ENCODE data around the gene USP36.

The USP36 gene

GRCh38 chr17:78825696-78826095 lies 14.9 kb downstream of the USP36 start:
- no peak overlapping the region for H3K27ac ChIP-seq
- no peak for TF ChIP-seq CTCF (IDR thresholded peaks at IDR 0.05)
- no peak for TF ChIP-seq ZFX (IDR thresholded peaks at IDR 0.05; ENCODE audit: borderline replicate concordance)

GRCh38 chr17:78824240-78824639 lies 16.4 kb downstream of the USP36 start:
- no peak for TF ChIP-seq CTCF (IDR thresholded peaks at IDR 0.05)
- TF ChIP-seq ZFX (IDR thresholded peaks at IDR 0.05; ENCODE audit: borderline replicate concordance): no peak
- no peak overlapping the region for H3K27ac ChIP-seq

- H3K27ac ChIP-seq: no peak overlapping the region
- TF ChIP-seq ZFX (IDR thresholded peaks at IDR 0.05; ENCODE audit: borderline replicate concordance) (no peak), CTCF (IDR thresholded peaks at IDR 0.05) (no peak)
Observed at GRCh38 chr17:78823282-78824046, 17.1 kb downstream of the USP36 start.

GRCh38 chr17:78822552-78822951 lies 18.1 kb downstream of the USP36 start:
- TF ChIP-seq ZFX (IDR thresholded peaks at IDR 0.05; ENCODE audit: borderline replicate concordance) (no peak), CTCF (IDR thresholded peaks at IDR 0.05) (no peak)
- H3K27ac ChIP-seq: no peak overlapping the region

GRCh38 chr17:78821961-78822360 lies 18.7 kb downstream of the USP36 start:
- no peak overlapping the region for H3K27ac ChIP-seq
- TF ChIP-seq CTCF (IDR thresholded peaks at IDR 0.05) (no peak), ZFX (IDR thresholded peaks at IDR 0.05; ENCODE audit: borderline replicate concordance) (no peak)

GRCh38 chr17:78820841-78821240 lies 19.8 kb downstream of the USP36 start:
- TF ChIP-seq ZFX (IDR thresholded peaks at IDR 0.05; ENCODE audit: borderline replicate concordance) (no peak), CTCF (IDR thresholded peaks at IDR 0.05) (no peak)
- no peak overlapping the region for H3K27ac ChIP-seq

Measured in 22Rv1 (cell line).